IMR-90 (cell line): ENCODE results near the gene SPPL2A. TPM values are rescaled to one million over a fixed set of nuclear protein-coding genes. Genes with fewer than 3 reads are reported as not detected.

Experiments
- ATAC-seq: fragments of 200-7000 bp; cut with Tn5 transposase; 2 replicates; pipeline ENCODE4 v1.9.1; 2020; ENCODE audit warnings: low read depth, mild to moderate bottlenecking, moderate library complexity
- BruUV-seq: library from RNA; stranded (reverse); fragments of 400-500 nt; replicated peaks from 2 replicates; lab custom pipeline; 2021; lab: Mats Ljungman, UMichigan
- CTCF ChIA-PET: fragments of 300-600 bp; formaldehyde crosslinking; extraction: SDS; loops from one replicate; lab custom pipeline; 2021; ENCODE audit warnings: antibody characterized with exemption; lab: Yijun Ruan, JAX
- POLR2A ChIA-PET: fragments of 300-600 bp; sonication (Branson Sonifier 250); formaldehyde crosslinking; loops from one replicate; lab custom pipeline; 2022; ENCODE audit warnings: antibody characterized with exemption; ENCODE audit not compliant: unreplicated experiment; lab: Charles Lee
- DNase-seq: peaks from one replicate; pipeline ENCODE4 v3.0.0; 2013
- H2AFZ ChIP-seq: replicated peaks from 2 replicates; pipeline ENCODE3; 2013; ENCODE audit warnings: low read length, mild to moderate bottlenecking; ENCODE audit not compliant: poor library complexity
- H2AK5ac ChIP-seq: 2 replicates; pipeline ENCODE4 v1.6.1; 2013; ENCODE audit warnings: low read depth, low read length, inconsistent platforms
- H2AK9ac ChIP-seq: replicated peaks from 2 replicates; pipeline ENCODE3; 2013; ENCODE audit warnings: mild to moderate bottlenecking, low read depth, low read length, moderate library complexity; ENCODE audit not compliant: poor library complexity
- H2BK120ac ChIP-seq: 2 replicates; pipeline ENCODE4 v1.6.1; 2013; ENCODE audit warnings: low read depth, low read length, inconsistent platforms
- H2BK15ac ChIP-seq: 3 replicates; pipeline ENCODE4 v1.6.1; 2013; ENCODE audit warnings: low read depth, low read length, inconsistent platforms
- H2BK20ac ChIP-seq: 2 replicates; pipeline ENCODE4 v1.6.1; 2013; ENCODE audit warnings: low read depth, mild to moderate bottlenecking, inconsistent platforms, low read length, moderate library complexity
- H2BK5ac ChIP-seq: 2 replicates; pipeline ENCODE4 v1.6.1; 2013; ENCODE audit warnings: mild to moderate bottlenecking, low read depth, low read length, inconsistent platforms; ENCODE audit not compliant: poor library complexity, severe bottlenecking
- H3K14ac ChIP-seq: replicated peaks from 2 replicates; pipeline ENCODE4 v1.6.1; 2013; ENCODE audit warnings: low read depth, low read length, inconsistent platforms
- H3K18ac ChIP-seq: 2 replicates; pipeline ENCODE4 v1.6.1; 2013; ENCODE audit warnings: low read depth, low read length, control low read depth
- H3K23ac ChIP-seq: 2 replicates; pipeline ENCODE4 v1.6.1; 2013; ENCODE audit warnings: low read depth, low read length, inconsistent platforms
- H3K27ac ChIP-seq: 2 replicates; pipeline ENCODE4 v1.5.1; 2013; ENCODE audit warnings: mild to moderate bottlenecking, control low read depth, low read length; ENCODE audit not compliant: insufficient read depth
- H3K27me3 ChIP-seq: 2 replicates; pipeline ENCODE4 v1.6.1; 2013; ENCODE audit warnings: low read length; ENCODE audit not compliant: control insufficient read depth, insufficient read depth
- H3K36me3 ChIP-seq: 2 replicates; pipeline ENCODE4 v1.6.1; 2013; ENCODE audit warnings: low read length, mixed read lengths; ENCODE audit not compliant: control insufficient read depth, insufficient read depth
- H3K4ac ChIP-seq: 2 replicates; pipeline ENCODE4 v1.6.1; 2013; ENCODE audit warnings: low read depth, low read length, inconsistent platforms
- H3K4me1 ChIP-seq: 2 replicates; pipeline ENCODE4 v1.6.1; 2013; ENCODE audit warnings: low read length, mixed read lengths; ENCODE audit not compliant: control insufficient read depth, insufficient read depth
- H3K4me2 ChIP-seq: 2 replicates; pipeline ENCODE4 v1.6.1; 2013; ENCODE audit warnings: low read depth, mild to moderate bottlenecking, control low read depth, low read length, moderate library complexity
- H3K4me3 ChIP-seq: 2 replicates; pipeline ENCODE4 v1.5.1; 2013; ENCODE audit warnings: low read depth, mild to moderate bottlenecking, control low read depth, low read length, moderate library complexity; ENCODE audit not compliant: insufficient read depth
- H3K56ac ChIP-seq: 2 replicates; pipeline ENCODE4 v1.6.1; 2013; ENCODE audit warnings: low read length, inconsistent platforms; ENCODE audit not compliant: insufficient read depth; ENCODE audit errors: extremely low read depth
- H3K79me1 ChIP-seq, 2 experiments: 2 replicates each; pipeline ENCODE4 v1.6.1; 2013; ENCODE audit warnings: low read length in 2 of 2, inconsistent platforms in 1 of 2, low read depth in 1 of 2
- H3K9ac ChIP-seq: 2 replicates; pipeline ENCODE4 v1.6.1; 2013; ENCODE audit warnings: low read depth, low read length, control low read depth
- H3K9me1 ChIP-seq: 2 replicates; pipeline ENCODE4 v1.6.1; 2013; ENCODE audit warnings: low read length, inconsistent platforms; ENCODE audit not compliant: insufficient read depth
- H3K9me3 ChIP-seq: 2 replicates; pipeline ENCODE4 v1.6.1; 2013; ENCODE audit warnings: low read length; ENCODE audit not compliant: control insufficient read depth, insufficient read depth
- H4K20me1 ChIP-seq: 2 replicates; pipeline ENCODE4 v1.6.1; 2013; ENCODE audit warnings: low read length, inconsistent platforms; ENCODE audit not compliant: insufficient read depth
- H4K5ac ChIP-seq: 2 replicates; pipeline ENCODE4 v1.6.1; 2013; ENCODE audit warnings: mild to moderate bottlenecking, low read depth, low read length, control low read depth
- H4K8ac ChIP-seq, 2 experiments: 2 replicates each; pipeline ENCODE4 v1.6.1; 2013; ENCODE audit warnings: low read depth in 2 of 2, low read length in 2 of 2, control low read depth in 1 of 2, inconsistent platforms in 1 of 2
- H4K91ac ChIP-seq: 2 replicates; pipeline ENCODE4 v1.6.1; 2013; ENCODE audit warnings: low read depth, low read length, inconsistent platforms; ENCODE audit not compliant: insufficient read depth
- BHLHE40 ChIP-seq: fragments of 150-350 bp; IDR thresholded peaks from 2 replicates; pipeline ENCODE4 v1.6.1; 2016; ENCODE audit warnings: mild to moderate bottlenecking, low read depth, low read length
- CEBPB ChIP-seq: IDR thresholded peaks from 2 replicates; pipeline ENCODE4 v1.6.1; 2012; ENCODE audit warnings: low read depth, low read length, improper control_type of control experiment
- CHD1 ChIP-seq: IDR thresholded peaks from 2 replicates; pipeline ENCODE4 v1.6.1; 2012; ENCODE audit warnings: low read depth, low read length, improper control_type of control experiment
- CTCF ChIP-seq: conservative IDR thresholded peaks from 2 replicates; pipeline ENCODE4 v1.5.1; 2012; ENCODE audit warnings: mild to moderate bottlenecking, low read depth, low read length, improper control_type of control experiment
- ELK1 ChIP-seq: fragments of 150-350 bp; IDR thresholded peaks from 2 replicates; pipeline ENCODE4 v1.6.1; 2016; ENCODE audit warnings: low read depth, mild to moderate bottlenecking, low read length, moderate library complexity, borderline replicate concordance
- FOS ChIP-seq: fragments of 150-350 bp; IDR thresholded peaks from 2 replicates; pipeline ENCODE4 v1.6.1; 2016; ENCODE audit warnings: low read depth, low read length
- MAFK ChIP-seq: IDR thresholded peaks from 2 replicates; pipeline ENCODE4 v1.6.1; 2012; ENCODE audit warnings: low read depth, low read length, improper control_type of control experiment
- MAZ ChIP-seq: IDR thresholded peaks from 2 replicates; pipeline ENCODE4 v1.6.1; 2012; ENCODE audit warnings: low read depth, mild to moderate bottlenecking, low read length, improper control_type of control experiment, moderate library complexity, borderline replicate concordance
- MXI1 ChIP-seq: IDR thresholded peaks from 2 replicates; pipeline ENCODE4 v1.6.1; 2012; ENCODE audit warnings: low read depth, mild to moderate bottlenecking, low read length, moderate library complexity, borderline replicate concordance
- NFE2L2 ChIP-seq: fragments of 150-350 bp; IDR thresholded peaks from 2 replicates; pipeline ENCODE4 v1.6.1; 2016; ENCODE audit warnings: low read depth, mild to moderate bottlenecking, low read length
- POLR2A ChIP-seq: IDR thresholded peaks from 2 replicates; pipeline ENCODE4 v1.6.1; 2012; ENCODE audit warnings: mild to moderate bottlenecking, low read depth, low read length
- RAD21 ChIP-seq: IDR thresholded peaks from 2 replicates; pipeline ENCODE4 v1.6.1; 2012; ENCODE audit warnings: low read length, improper control_type of control experiment
- RCOR1 ChIP-seq: IDR thresholded peaks from 2 replicates; pipeline ENCODE4 v1.6.1; 2012; ENCODE audit warnings: mild to moderate bottlenecking, low read length, improper control_type of control experiment; ENCODE audit not compliant: insufficient replicate concordance
- RFX5 ChIP-seq: IDR thresholded peaks from 2 replicates; pipeline ENCODE4 v1.8.0; 2012; ENCODE audit warnings: low read depth, mild to moderate bottlenecking, low read length, moderate library complexity
- SMC3 ChIP-seq: fragments of 150-350 bp; IDR thresholded peaks from 2 replicates; pipeline ENCODE4 v1.6.1; 2016; ENCODE audit warnings: low read depth, mild to moderate bottlenecking, antibody characterized with exemption, low read length, moderate library complexity
- USF2 ChIP-seq: fragments of 150-350 bp; IDR thresholded peaks from 2 replicates; pipeline ENCODE4 v1.6.1; 2017; ENCODE audit warnings: mild to moderate bottlenecking, antibody characterized with exemption, low read length, low read depth
- WGBS, 2 experiments: methylation state at CpG; one replicate each; pipeline versions ENCODE4 v1.1.5 to v1.1.7; 2013; ENCODE audit warnings: missing lambda C conversion rate in 2 of 2; ENCODE audit not compliant: insufficient read length in 1 of 2; ENCODE audit errors: extremely low coverage in 2 of 2; 5-methylcytosine and 5-hydroxymethylcytosine counted together
- dilution Hi-C: fragments of 300-500 bp; cut with HindIII; formaldehyde crosslinking; loops from one replicate; pipeline ENCODE4 v1.14.3; 2018; ENCODE audit warnings: low sequenced_read_pairs; ENCODE audit not compliant: unreplicated experiment
- in situ Hi-C: fragments of 300-500 bp; cut with MboI; formaldehyde crosslinking; loops from 3 replicates; pipeline ENCODE4 v1.14.3; 2019; ENCODE audit warnings: low sequenced_read_pairs, inconsistent platforms, mixed read lengths
- intact Hi-C: fragments of 100-400 bp; cut with micrococcal nuclease; formaldehyde crosslinking; loops from 2 replicates; pipeline ENCODE4 v1.10.0; 2022
- polyA plus RNA-seq, 3 experiments: library from polyadenylated mRNA; depleted of rRNA; stranded (reverse); fragments of >200 nt; gene quantifications; 2 replicates each; pipeline ENCODE4 v1.2.3, GENCODE V29; 2012; ENCODE audit warnings: low replicate concordance in 1 of 3
- total RNA-seq: library from RNA; depleted of rRNA; stranded (reverse); fragments of >200 nt; gene quantifications from 2 replicates; pipeline ENCODE4 v1.2.3, GENCODE V29; 2012

The SPPL2A gene
- total and polyA plus RNA-seq, 2 of the 4 experiments (the other 2 are of a cell fraction): 29.2 to 53.8 TPM

GRCh38 chr15:50797926-50798325 is 32.4 kb upstream of the SPPL2A start:
- no peak overlapping the region for H2BK15ac ChIP-seq
- no peak overlapping the region for H3K27ac ChIP-seq
- no TSS peak for BruUV-seq
- no peak overlapping the region for H3K23ac ChIP-seq
- H3K4me1 ChIP-seq: no peaks in the 10 kb centered on the region
- no peak overlapping the region for H2BK5ac ChIP-seq
- no peak overlapping the region for H2AK9ac ChIP-seq
- H3K36me3 ChIP-seq: no peaks in the 10 kb centered on the region
- H4K8ac ChIP-seq: no peak overlapping the region
- ChIA-PET CTCF (no interaction called here), POLR2A (no interaction called here)
- no peaks in the 10 kb centered on the region for H3K9me1 ChIP-seq
- no peak overlapping the region for H4K5ac ChIP-seq
- H2AFZ ChIP-seq: no peak overlapping the region
- H4K20me1 ChIP-seq: no peaks in the 10 kb centered on the region
- no peak overlapping the region for H3K18ac ChIP-seq
- H3K9ac ChIP-seq: no peak overlapping the region
- WGBS, 2 experiments: no CpG with 5 or more reads among the region's 1 CpG
- H3K4ac ChIP-seq: no peak overlapping the region
- DNase-seq (no peak), ATAC-seq (no peak)
- H2BK20ac ChIP-seq: no peak overlapping the region
- no peak overlapping the region for H3K4me2 ChIP-seq
- H2BK120ac ChIP-seq: no peak overlapping the region
- H2AK5ac ChIP-seq: no peak overlapping the region
- dilution Hi-C loops: no loop called here
- H3K14ac ChIP-seq: no peak overlapping the region
- no peak overlapping the region for H3K56ac ChIP-seq
- H4K91ac ChIP-seq: no peak overlapping the region
- no peaks in the 10 kb centered on the region; the same call in 1 of the 2 replicates for H3K27me3 ChIP-seq
- TF ChIP-seq RCOR1 (no peak), CTCF (no peak), SMC3 (no peak), RFX5 (no peak), NFE2L2 (no peak), FOS (no peak), MAFK (no peak), POLR2A (no peak), ELK1 (no peak), RAD21 (no peak), BHLHE40 (no peak), CHD1 (no peak), MXI1 (no peak), MAZ (no peak), CEBPB (no peak), USF2 (no peak)
- intact Hi-C loops: no loop called here
- H3K79me1 ChIP-seq: no peaks in the 10 kb centered on the region
- H3K9me3 ChIP-seq: no peaks in the 10 kb centered on the region
- no peak overlapping the region for H3K4me3 ChIP-seq
- in situ Hi-C loops: no loop called here
